VCaP (cell line): Measurements from ENCODE around the gene KMT2D.

Source experiments
- H3K27ac ChIP-seq: fragments of 450-650 bp; 2 replicates; pipeline ENCODE4 v1.5.1; 2017
- CTCF ChIP-seq: fragments of 450-650 bp; conservative IDR thresholded peaks from 2 replicates; pipeline ENCODE4 v1.5.1; 2017; ENCODE audit warnings: mild to moderate bottlenecking, moderate library complexity

Gene KMT2D

DNA sequence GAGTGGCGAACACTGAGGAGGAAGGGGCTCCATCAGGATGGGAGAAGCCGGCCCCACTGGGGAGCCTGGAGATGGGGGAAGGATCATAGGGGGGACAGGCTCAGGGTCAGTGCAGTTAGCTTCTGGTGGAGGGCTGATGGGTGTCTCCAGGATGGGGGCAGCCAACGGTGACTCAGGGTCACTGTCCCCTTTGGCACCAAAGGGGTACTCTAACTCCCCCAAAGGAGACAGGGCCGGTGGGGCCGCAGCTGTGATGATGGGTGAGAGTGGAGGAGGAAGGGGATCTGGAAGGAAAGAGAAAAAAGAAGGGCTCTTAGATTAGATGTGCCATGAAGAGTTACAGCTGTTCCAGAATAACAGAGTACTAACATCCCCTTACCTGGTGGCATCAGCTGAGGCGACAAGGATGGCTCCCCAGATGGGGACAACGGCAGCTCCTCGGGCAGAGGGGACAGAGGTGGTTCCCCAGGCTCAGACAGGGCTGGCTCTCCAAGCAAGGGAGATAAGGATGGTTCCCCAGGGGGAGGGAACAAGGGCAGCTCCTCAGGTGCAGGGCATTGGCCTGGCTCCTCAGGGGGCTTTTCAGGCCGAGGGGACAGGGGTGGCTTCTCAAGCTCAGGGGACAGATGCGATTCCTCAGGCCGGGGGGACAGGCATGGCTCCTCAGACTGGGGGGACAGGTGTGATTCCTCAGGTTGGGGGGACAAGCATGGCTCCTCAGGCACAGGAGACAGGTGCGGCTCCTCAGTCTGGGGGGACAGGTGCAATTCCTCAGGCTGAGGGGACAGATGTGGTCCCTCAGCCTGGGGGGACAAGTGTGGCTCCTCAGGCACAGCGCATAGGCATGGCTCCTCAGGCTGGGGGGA, 9.9 kb downstream of the KMT2D start:
- TF ChIP-seq CTCF, result no peak
- no peak overlapping the region for H3K27ac ChIP-seq

GRCh38 chr12:49049566-49050224, 10.9 kb downstream of the KMT2D start:
- H3K27ac ChIP-seq, result no peak overlapping the region

DNA sequence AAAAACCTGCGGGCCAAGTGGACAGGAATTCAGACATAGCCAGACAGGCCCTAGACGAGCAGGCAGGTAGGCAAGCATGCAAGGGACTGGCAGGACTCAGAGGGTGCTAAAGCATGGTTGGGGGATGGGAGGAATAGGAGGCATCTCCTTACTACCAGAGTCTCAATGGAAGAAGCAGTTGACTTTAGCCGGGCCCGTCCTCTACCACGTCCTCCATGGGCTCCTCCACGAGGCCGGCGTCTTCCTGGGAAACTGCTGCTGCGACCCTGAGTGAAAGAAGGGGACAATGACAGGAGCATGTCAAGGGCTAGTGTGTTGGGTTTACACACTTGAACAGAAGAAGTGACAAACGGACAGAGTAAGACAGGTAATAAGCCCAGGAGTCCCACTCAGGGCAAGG, 11.6 kb downstream of the KMT2D start:
- H3K27ac ChIP-seq, result no peak overlapping the region
- no peak for TF ChIP-seq CTCF

More at GRCh38 chr12:49049566-49050224, 10.9 kb downstream of the KMT2D start:
- no peak for TF ChIP-seq CTCF

GRCh38 chr12:49046129-49046895, 14.3 kb downstream of the KMT2D start:
- no peak overlapping the region for H3K27ac ChIP-seq
- TF ChIP-seq CTCF, result no peak

- H3K27ac ChIP-seq, result no peak overlapping the region
- TF ChIP-seq CTCF, result no peak
Observed at GRCh38 chr12:49044660-49045059, 15.9 kb downstream of the KMT2D start.

DNA sequence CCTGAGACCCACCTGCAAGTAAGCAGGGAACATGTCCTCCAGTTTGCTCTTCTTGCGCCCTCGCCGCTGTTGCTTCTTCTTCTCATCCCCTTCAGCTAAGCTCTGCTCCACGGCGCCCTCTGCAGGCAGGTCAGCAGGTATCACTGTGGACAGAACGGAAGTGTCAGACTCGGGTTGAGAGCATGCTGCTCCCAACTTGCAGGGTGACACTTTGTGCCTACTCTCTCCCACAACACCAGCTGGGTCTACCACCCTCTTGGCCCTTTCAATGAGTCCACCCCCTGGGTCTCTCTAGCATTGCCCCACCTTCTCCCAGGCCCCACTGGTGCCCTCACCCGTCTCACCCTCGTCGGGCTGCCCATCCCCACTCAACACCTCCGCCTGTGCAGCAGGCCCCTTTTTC, 16.7 kb downstream of the KMT2D start:
- no peak overlapping the region for H3K27ac ChIP-seq
- TF ChIP-seq CTCF, result peak; percentile 80

GRCh38 chr12:49043241-49043640, 17.4 kb downstream of the KMT2D start:
- no peak overlapping the region for H3K27ac ChIP-seq
- no peak for TF ChIP-seq CTCF
